C1 segment of cervical spinal cord (tissue), 14 donors: ENCODE data around the gene MRPL24.

Source experiments
- DNase-seq, 14 donors: peaks; one replicate each; lab custom pipeline; 2025; lab: John Stamatoyannopoulos, UW

The MRPL24 gene

DNA sequence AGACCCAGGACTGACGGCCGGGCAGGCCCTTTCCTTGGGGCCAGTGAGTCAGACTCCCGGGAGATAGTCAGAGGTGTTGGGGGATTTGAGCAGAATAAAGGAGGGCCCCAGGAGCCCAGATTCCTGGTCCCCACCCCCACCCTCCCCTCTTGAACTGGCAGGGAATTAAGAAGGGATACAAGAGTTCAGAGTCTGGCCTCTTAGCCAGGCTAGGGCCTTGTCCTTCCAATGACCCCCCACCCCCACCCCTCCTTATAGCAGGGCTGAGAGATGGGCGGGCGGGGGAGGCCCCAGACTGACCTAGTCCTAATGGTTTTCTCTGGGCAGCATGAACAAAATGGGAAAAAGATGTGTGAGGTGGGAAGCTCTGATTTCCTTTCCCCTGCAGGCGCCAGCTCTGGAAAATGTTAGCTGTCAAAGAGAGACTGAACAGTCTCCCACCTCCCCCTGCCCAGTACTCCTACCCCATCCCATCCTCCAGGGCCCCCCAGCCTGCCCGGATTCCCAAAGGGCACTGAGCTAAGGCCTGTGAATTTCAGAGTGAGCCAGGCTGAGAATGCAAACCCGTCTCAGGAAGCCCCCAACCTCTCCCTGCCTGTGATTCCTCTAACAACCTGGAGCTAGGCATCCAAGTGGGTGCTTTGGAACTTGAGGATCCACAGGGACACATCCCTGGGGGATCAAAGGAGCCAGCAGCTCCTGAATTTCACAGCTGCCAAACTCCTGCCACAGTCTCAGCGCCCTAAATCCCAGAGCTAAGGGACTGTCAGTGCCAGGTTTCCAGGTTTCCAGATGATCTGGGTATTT is 29.7 kb downstream of the MRPL24 start:
- no peak for DNase-seq

DNA sequence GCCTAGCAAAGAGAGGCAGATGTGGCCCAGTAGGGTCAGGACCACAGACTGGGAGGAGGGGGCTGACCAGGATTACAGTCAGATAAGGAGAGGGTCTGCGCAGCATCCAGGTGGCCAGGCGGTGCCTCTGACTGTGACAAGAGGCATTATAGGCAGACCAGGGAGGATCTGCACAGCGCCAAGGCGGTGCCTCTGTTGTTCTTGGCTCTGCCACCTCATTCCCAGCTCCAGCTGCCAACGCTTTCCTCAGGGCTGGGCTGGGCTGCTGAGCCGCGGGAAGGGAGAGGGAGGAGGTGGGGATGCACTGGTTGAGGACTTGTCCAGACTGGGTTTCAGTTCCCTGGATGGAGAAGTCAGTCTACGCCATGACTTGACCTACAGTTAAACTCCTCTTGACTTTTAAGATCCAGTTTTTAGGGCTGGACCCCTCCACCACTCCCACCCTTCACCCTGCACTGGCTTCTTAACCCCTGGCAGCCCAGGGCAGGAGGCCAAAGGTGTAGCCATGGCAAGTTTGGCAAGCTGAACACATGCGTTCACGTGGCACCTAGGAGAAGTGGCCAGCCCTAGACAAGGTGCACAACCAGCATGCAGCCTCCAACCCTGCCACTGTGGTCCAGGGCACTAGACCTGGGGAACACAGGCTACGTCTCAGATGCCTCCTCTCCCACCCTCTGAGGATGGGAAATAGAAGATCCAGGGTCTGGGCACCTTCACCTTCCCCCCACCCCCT is 31.0 kb downstream of the MRPL24 start:
- DNase-seq = peak in 4 of 14 donors; percentile 8 to 31 (median 17)

DNA sequence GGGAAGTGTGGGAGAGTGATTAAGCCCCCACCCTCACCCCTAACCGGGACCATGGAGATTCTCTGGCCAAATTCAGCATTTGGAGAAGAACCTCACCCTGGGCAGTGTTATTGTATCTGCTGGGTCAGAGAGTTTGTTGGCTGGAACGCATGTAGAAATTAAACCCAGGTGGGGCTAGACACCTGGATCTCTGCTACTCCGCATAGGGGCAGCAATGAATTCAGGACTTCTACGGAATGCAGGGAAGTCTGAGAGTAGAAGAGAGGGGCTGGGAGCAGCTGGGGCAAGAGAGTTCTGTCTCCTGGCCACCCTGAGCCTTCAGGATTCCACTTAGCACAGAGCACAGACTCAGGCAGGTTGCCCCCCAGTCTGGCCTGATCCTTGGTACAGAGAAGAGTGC is 31.9 kb downstream of the MRPL24 start:
- no peak for DNase-seq

DNA sequence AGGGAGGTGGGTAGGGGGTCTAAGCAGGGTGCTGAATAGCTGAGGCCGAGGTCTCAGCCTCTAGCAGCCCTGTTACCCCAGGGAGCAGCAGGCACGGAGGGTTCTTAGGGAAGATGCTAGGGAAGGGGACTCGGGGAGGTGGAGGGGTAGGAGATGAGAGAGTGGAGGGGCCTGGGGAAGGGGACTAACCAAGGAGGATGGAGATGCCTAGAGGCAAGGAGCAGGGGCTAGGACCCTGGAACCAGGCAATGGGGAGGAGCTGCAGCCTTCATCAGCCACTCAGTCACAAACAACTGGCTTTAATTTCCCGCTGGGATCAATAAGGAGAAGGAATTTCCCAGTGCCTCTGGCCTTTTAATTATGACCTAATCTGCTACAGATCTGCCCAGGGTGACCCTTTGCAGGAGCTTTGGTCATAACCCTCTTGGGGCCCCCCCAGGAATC is 32.6 kb downstream of the MRPL24 start:
- DNase-seq = no peak

DNA sequence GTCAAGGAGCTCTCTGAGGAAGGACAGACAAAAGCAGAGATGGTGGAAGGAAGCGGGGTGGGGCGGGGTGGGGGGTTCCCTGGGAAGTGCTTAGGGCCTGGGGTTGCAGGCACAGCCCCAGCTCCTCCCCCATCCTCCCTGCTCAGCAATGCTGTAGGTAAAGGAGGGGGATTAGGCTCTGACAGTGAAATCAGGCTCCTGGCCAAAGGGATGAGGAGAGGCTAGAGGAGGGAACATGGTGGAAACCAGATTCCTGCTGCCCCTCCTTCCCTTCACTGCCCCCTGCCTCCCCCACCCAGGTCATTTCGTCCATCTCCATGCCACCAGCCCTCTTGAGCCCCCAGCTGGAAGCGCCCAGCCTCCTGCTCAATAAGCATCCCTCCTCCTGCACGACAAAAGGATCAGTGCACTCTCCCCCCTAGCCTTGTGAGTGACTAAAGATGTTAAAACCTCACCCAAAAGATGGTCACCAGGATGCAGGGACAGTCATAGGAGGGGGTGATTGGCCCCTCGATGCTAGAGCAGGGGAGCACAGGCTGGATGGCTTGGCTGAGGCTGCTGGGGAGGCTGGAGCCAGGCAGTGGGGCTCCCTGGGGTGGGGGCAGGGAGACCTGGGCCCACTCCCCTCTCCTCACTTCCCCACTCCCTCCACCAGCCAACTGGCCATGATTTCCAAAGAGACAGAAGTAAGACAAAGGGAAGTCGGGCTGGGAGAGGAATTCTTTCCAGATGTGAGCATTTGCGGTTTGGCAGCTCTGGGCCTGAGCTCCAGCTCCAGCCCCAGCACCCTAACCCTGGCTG is 33.3 kb downstream of the MRPL24 start:
- DNase-seq = no peak

DNA sequence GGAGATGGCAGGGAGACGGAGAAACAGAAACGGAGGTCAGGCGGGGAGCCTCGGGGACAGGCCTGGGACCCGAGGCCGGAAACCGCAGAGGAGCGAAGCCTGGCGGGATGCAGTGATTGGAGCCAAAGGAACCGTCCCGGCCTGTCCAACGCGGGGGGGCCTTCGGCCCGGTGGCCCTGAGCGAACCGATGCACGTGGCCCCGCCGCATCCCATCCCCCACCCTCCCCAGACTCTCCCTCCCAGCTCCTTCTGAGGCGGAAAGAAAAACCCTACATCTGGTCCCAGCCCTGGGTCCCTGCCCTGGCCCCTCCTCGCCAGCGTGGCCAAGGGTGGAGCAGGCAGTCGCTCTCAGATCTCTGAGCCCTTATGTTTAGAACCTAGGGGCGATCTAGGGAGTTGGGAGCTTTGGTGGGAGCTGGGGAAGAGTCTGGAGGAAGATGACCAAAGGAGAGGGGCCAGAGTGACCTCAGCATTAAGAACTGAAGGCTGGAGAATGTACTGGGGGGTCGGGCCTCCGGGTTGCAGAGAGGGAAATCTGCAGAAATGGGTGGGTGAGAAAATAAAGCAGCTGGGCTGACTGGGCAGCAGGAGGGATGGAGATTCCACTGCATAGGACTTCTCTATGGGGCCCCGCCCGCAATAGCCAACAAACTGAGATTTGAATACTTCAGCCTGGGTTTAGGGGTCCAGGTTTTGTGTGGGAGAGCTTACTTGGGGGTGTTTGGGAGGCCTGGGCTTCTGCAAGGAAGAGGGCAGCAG is 34.1 kb downstream of the MRPL24 start:
- peak in 2 of 14 donors; percentile 20 to 24 for DNase-seq

DNA sequence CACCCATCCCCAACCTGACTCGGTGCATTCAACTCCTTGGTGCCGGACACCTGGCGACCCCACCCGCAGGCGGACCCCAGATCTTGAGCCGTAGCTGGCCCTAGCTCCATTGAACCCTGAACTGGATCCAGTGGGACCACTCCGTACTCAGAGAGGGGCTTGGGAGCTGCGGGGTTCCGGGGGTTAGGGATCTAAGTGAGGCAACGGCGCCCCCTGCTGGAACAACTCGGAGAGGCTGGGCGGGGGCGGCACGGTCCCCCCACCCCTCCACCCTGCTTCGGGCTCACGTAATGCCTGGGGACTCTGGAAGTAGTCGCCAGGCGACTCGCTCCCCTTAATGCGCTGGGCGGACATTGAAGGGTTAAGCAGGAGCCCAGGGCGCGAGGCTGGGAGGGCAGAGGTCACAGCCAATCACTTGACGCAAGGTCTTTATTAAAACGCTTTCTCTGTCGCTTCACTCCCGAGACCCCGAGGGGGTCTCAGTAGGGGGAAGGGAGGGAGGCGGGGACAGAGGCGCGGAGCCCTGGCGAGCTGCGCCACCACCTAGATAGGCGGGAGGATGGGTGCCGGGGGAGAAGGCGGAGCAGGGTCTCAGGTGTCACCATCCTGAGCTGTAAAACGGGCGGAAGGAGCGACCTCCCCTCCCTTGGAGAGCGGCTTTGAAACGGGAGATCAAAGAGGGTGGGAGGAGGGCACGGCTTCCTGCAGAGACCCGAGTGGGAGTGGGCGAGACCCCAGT is 34.8 kb downstream of the MRPL24 start:
- DNase-seq = peak in 9 of 14 donors; percentile 6 to 37 (median 17)

DNA sequence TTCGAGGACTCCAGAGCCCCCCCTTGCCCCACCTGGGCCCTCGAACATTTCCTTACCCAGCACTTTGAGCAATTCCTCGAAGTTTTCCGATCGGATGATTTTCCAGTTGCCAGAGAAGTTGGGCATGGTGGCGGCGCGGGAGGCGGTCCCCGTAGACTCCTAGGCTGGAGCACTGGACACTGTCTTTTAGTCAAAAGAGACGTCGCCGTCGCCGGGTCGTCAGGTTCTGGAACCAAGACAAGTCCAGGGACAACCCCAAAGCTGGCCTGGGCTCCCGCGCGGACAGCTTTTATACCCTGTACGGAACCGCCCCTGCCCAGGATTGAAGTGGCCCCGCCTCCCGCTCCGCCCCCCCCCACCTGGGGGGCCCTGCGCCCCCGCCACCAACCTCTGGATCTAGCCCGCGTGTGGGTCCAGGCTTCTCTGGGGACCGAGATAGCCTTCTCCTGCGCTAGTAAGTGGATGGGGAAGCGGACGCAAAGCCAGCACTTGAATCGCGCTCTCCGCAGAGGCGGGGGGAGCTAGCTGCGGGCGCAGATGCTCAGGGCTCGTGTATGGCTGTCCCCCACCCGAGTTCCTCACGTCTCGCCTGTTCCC is 35.5 kb downstream of the MRPL24 start, which contains the start of gene CRABP2:
CRABP2 (minus strand) TSS at position 263 of the 597 bp plus-strand sequence; CDS start at position 126, 137 bp downstream.
- DNase-seq = no peak

DNA sequence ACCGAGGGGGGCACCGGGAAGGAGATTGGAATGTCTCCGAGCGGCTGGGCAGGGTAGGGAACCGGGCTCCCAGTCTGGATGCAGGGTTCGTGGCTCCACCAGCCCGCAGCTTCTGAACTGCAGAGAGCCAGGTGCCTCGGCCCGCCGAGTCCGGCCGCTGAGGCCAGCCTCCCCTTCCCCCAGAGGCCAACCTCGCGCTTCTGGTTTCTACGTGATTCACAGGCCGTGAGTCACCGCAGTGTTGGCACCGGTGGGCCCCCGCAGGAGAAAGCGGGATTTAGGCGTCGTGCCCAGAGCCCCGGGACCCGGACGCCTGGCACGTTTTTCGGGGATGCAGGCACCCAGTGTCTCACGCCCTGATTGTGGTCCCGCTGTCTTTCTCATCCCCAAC is 36.0 kb downstream of the MRPL24 start:
- DNase-seq = peak in 2 of 14 donors; percentile 12 to 31

DNA sequence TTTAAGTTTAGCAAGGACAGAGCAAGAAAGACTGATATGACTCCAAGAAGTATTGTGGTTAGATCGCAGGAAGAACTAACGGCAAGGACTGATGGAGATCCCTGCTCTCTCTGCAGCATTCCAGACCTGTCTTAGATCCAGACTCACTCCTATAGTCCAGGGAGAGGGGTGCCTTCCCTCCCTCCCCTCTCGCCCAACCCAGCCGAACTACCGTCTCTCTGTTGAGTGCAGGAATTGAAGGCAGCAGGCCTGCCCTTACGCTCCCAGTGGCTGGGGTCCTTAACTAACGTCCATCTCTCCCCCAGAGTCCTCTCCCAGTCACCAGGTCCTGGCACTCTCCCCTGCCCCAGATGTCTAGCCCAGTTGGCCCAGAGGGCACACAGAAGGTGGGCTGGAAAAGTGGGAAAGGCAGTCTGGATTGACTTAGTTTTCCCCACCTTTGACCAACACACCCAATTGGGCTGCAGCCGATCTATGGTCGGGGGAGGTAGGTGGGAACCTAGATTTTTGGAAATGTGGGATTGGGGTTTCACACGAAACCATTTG is 36.6 kb downstream of the MRPL24 start:
- no peak for DNase-seq

DNA sequence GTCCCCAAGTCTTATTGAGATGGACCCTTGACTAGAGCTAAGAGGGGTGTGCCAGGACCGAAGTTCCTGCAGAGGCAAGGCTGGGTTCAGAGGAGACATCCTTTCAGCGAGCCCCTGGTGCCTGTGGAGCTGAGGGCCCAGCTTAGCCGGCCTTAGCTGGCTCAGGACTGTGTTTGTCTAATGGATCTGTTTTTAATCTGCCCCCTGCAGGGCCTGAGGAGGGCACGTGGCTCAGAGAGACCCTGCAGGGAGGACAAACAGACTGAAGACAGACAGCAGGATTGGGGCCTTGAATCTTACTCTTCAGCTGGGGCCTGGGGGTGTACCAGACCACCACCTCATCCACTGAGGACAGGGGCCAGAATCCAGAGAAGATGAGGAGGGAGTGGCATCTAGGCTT is 37.1 kb downstream of the MRPL24 start:
- no peak for DNase-seq

DNA sequence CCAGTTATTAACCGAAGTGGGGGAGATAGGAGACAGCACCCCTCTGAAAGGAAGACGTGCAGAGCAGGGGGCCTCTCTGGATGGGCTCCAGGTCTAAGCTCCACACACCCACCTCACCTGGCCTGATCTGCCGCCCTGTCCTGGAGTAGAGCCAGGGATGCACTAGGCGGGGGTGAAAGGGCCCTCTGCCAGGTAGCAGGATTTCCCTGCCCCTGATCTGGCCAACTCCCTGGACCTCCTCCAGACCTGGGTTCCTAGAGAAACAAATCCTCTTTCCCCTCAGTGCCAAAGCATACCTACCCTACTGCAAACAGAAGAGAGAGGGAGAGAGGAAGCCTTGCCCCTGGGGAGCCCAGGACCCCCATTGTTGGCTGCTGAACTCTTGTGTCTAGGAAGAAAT is 37.6 kb downstream of the MRPL24 start:
- DNase-seq = no peak

DNA sequence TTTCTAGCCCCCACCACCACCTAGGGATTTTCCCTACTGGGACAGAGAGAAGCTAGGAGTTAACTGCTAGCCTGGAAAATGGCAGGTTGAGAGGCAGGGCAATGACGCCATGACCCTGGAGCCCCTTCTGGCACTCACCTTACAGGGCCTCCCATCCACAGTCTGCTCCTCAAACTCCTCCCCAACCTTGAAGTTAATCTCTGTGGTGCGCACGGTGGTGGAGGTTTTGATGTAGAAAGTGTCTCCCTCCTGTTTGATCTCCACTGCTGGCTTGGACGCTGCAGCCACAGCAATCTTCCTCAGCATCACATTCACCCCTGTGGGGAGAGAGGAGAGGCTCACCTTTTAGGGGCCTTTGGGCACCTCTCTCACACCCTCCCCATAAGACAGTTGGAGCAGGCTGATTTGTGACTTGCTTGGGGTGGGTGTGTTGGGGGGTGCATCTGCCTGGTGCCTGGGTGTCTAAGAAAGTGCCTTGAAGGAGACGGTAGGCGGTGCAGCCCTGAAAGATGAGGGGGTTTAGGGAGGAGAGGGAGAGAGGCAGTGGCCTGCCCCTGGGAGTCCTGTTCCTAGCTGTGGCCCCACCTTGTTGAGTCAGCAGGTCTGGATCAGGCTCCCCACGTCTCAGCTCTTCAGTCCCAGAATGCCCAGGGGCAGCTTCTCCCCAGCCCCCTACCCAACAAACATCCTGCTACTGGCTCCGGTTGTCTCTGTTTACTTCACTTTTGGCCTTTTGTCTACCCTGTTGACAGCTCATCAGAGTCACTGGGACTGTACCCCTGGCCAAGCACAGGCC is 40.0 kb downstream of the MRPL24 start:
- no peak for DNase-seq

DNA sequence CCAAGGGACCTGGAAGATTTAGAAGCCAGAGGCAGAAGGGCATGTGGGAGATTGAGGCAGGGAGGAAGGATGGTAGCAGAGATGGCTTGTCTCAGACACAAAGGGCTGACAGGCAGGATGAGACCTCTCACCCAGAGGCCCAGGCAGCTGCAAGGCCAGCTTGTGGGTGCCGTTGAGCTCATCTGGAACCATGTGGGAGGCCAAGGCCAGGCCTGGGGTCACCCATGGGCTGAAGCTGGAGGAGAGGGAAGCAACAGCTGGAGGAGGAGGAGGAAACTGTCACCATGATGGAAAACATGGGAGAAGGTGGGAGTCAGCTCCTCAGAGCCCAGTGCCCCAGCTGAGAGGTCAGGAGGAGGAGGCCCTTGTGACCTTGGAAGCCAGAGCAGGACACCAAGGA is 41.9 kb downstream of the MRPL24 start:
- DNase-seq = no peak

DNA sequence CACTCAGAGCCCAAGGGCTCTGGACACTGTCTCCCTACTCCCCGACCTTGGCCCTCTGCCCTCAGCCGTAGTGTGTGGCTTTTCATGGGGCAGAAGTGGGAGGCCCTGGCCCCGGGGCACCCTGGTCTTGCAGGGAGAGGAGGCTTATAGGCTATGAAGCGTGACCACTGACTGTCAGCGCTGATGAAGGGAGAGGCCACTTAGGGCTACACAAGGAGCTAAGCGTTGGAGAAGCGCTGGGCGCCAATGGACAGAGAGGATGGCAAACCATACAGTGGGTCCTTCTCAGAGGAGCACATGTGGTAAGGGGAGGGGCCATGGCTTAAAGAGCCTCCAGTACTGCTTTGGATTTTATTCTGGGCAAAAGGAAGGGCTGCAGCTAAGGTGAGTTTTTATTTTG is 43.4 kb downstream of the MRPL24 start:
- DNase-seq = no peak

DNA sequence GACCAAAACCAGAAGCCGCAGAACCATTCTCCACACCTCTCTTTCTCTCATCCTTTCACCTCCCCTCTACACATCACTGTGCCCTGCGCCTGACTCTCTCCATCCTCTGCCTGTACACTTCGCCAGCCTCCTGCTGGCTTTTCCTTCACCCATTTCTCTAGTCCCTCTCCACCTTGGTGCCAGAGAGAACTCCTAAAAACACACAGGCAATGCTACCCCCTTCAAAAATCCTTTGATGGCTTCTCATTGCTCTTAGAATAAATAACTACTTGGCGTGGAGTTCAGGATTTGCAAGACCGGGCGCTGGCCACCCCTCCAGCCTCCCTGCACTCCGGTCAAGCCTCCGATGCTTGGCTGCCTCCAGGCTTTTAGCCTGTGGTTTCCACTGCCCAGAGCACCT is 44.1 kb downstream of the MRPL24 start:
- DNase-seq = no peak

DNA sequence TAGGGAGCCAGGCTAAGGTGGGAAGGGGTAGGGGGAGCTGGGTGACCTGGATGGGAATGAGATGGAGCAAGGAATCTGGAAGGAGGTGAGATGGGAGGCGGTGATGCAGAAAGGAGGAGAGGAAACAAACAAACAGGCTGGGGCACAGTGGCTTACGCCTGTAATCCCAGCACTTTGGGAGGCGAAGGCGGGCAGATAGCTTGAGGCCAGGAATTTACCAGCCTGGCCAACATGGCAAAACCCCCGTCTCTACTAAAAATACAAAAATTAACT is 46.3 kb downstream of the MRPL24 start:
- DNase-seq = no peak

DNA sequence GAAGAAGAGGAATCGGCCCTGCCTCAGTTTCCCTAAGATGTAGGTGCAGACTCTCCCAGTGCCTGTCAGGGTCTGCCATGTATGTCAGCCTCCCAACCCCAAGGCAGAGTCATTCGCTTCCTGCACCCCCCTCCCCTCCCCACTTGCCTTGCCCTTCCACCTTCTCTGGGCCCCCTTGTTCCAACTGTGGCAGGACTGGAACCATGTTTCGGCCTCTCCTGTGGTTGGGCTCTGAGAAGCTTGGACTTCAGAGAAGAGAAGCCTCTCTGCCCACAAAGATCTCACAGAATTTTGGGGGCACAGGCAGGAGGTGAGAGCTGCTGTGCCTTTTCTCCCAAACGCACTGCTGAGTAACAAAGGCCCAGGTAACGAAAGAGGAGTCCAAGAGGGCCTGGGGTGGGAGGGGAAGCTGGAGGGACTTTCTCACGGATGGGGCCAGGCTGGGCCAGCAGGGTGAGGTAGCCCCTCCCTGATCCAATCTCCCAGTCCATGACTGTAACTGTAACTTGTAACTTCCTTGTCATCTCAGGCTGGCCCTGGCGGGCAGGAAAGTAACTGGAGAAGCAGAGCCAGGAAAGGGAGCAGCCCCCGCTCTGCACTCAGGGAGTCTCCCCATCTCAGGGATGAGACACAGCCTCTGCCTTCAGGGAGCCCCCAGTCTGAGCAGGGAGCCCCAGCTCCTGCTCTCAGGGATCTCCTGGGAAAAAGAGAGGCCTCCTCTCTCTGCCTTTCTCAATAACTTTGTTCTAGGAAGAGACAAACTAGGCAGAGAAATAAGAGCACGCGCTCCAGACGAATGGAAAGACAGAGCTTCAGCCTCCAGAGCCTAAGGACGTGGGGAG is 46.8 kb downstream of the MRPL24 start:
- no peak for DNase-seq
